Bronchus fibroblast of lung (primary cell): Measurements from ENCODE around the gene AFG1L. TPM values are rescaled to one million over a fixed set of nuclear protein-coding genes. Genes with fewer than 3 reads are reported as not detected.

Source experiments
- total RNA-seq: library from RNA; depleted of rRNA; stranded (reverse); fragments of >200 nt; gene quantifications from 2 replicates; pipeline ENCODE4 v1.2.3, GENCODE V29; 2015

Gene AFG1L
- 1.6 and 2.5 TPM in 2 replicates for total RNA-seq

DNA sequence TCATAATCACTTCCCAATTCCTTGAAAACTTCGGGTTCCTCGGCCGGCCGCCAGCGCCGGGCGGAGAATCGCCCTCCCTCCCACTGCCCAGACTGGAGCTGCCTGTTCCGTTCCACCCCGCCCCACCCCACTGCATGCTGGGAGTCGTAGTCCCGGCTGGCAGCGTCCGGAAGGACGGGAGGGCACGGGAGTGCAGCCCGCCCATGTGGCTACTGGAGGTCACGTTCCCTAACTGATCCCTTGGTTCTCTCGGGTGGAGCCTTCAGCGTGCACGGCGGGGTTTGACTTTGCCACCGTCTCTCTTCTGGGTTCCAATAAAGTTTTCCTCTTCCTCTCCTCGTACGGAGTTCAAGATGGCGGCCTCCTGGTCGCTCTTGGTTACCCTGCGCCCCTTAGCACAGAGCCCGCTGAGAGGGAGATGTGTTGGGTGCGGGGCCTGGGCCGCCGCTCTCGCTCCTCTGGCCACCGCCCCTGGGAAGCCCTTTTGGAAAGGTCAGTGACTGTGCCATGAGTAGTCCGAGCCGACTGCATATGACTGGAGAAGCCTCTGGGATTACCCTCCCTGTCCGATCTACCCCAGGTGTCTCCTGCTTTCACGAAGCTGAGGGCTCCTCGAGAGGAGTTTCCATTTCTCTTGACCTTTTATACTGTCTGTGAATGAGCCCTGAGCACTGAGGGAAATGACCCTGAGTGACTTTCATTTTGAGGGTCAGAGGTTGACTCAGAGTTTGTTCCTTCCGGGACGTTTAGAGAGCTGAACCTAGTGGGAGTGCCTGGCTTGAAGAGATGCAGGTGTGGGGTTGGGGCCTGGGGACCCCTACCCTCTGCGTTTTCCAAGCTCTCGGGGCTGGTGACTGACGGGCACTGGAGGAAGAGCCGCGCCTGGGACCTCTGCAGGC lies at the start of gene AFG1L:
Gene AFG1L, plus strand, starts transcription at position 328 of the 899 bp plus-strand sequence. Its CDS starts 26 bp downstream, at position 354.

GRCh38 chr6:108260809-108261569 lies 33.9 kb upstream of the AFG1L start, which contains the start of gene SNX3:
TSS of gene SNX3 (minus strand) at chr6:108261040. CDS start at chr6:108260921, 119 bp downstream.

GRCh38 chr6:108560463-108561308 lies 265.8 kb downstream of the AFG1L start, which contains the start of gene FOXO3:
TSS of gene FOXO3 (plus strand) at chr6:108560917. CDS start at chr6:108561209, 292 bp downstream.

Other genes with a start within 250 kb of the AFG1L start
- 8.9 and 10.4 TPM in 2 replicates for gene OSTM1, start 220.3 kb upstream of the AFG1L start, total RNA-seq
- gene NR2E1, start 129.0 kb upstream of the AFG1L start, total RNA-seq, result not detected in 2 replicates
- 101 and 106 TPM in 2 replicates for gene SNX3, start 34.0 kb upstream of the AFG1L start, total RNA-seq